WI38 (cell line): ENCODE measurements around the gene MIXL1.
"Not testable (repeated sequence)": the region's sequence is repeated elsewhere in the genome, so short reads cannot be mapped to it uniquely, and the experiment has no call there.

Experiments used
- H3K4me3 ChIP-seq: 2 replicates; pipeline ENCODE4 v1.5.1; 2011; ENCODE audit warnings: low read depth, mild to moderate bottlenecking, control low read depth, low read length
- CTCF ChIP-seq: IDR thresholded peaks from 2 replicates; pipeline ENCODE4 v1.5.1; 2012; ENCODE audit warnings: low read depth, mild to moderate bottlenecking, control low read depth, low read length

The MIXL1 gene

DNA sequence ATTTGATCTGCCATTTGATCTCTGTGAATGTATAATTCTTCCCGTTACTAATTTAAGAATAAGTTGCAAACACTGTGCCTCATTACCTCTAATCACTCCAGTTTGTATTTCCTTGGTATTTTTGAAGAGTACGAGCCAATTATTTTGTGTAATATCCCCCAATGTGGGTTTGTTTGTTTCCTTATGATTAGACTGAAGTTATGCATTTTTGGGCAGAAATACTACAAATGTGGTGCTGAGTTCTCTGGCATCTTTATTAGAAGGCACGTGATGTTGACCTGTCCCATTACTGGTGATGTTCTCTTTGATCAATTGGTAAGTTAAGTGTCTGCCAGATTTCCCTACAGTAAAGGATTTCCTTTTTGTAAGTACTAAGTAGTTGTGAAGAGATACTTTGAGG is 10.3 kb downstream of the MIXL1 start:
- TF ChIP-seq CTCF = no peak
- H3K4me3 ChIP-seq = no peak overlapping the region

GRCh38 chr1:226236826-226237225 is 13.4 kb downstream of the MIXL1 start:
- no peak for TF ChIP-seq CTCF
- no peak overlapping the region for H3K4me3 ChIP-seq

- H3K4me3 ChIP-seq = no peak overlapping the region
- TF ChIP-seq CTCF = no peak
Measured at GRCh38 chr1:226239421-226239820, 16.0 kb downstream of the MIXL1 start.

DNA sequence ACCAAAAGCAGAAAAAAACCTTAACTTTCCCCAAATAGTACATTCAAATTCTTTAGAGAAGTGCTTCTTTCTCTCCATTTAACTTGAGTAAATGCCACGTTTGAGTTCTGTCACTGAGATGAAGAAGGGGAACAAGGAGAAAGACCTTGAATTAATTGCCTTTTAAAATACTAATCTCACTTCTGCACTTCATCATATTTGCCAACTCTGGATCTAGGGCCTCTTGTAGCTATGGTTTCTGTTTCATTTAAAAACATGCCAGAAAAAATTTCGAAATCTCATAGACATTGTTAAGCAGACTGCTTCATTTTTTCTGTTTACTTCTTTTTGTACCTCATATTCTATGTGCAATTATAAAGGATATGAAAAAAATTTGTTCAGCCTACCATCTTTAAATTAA is 24.6 kb downstream of the MIXL1 start:
- H3K4me3 ChIP-seq = no peak overlapping the region
- no peak for TF ChIP-seq CTCF

GRCh38 chr1:226248796-226249195 is 25.3 kb downstream of the MIXL1 start:
- no peak for TF ChIP-seq CTCF

GRCh38 chr1:226250511-226250910 is 27.0 kb downstream of the MIXL1 start:
- no peak overlapping the region for H3K4me3 ChIP-seq
- TF ChIP-seq CTCF = no peak

More at GRCh38 chr1:226248796-226249195, 25.3 kb downstream of the MIXL1 start:
- H3K4me3 ChIP-seq = no peak overlapping the region

GRCh38 chr1:226252841-226253240 is 29.4 kb downstream of the MIXL1 start:
- not testable (repeated sequence) for H3K4me3 ChIP-seq

- H3K4me3 ChIP-seq = no peak overlapping the region
- TF ChIP-seq CTCF = no peak
Measured at GRCh38 chr1:226253933-226254332, 30.5 kb downstream of the MIXL1 start.
